ENCODE data around the gene BEND7. TPM values are rescaled to one million over a fixed set of nuclear protein-coding genes. Genes with fewer than 3 reads are reported as not detected.

BEND7 gene
- total RNA-seq, 4 donors from 2014 or later, result 9.7 to 22.2 (median 14.3) TPM

DNA sequence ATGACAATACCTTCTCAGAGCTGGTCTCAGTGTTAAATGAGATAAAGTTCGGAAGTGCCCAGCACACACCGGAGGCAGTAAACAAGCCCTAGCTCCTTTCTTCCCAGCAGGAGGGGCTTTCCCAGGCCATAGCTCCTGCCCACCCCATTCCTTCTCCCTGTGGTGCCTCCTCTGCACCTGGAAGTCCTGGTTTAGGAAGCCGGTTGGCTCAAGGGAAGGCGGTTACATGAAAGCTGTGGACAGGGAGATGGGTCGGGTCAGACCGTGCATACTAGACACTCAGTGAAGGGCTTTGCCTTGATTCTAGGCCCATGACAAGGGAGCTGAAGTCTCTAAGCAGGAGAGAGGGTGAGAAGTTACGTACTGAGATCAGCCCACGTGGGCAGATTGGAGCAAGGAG is 8.6 kb downstream of the BEND7 start:
- ATAC-seq (ENCODE audit: low FRiP score) (no peak), DNase-seq (ENCODE audit: low spot score) (no peak)
- TF ChIP-seq, protein P1, sequence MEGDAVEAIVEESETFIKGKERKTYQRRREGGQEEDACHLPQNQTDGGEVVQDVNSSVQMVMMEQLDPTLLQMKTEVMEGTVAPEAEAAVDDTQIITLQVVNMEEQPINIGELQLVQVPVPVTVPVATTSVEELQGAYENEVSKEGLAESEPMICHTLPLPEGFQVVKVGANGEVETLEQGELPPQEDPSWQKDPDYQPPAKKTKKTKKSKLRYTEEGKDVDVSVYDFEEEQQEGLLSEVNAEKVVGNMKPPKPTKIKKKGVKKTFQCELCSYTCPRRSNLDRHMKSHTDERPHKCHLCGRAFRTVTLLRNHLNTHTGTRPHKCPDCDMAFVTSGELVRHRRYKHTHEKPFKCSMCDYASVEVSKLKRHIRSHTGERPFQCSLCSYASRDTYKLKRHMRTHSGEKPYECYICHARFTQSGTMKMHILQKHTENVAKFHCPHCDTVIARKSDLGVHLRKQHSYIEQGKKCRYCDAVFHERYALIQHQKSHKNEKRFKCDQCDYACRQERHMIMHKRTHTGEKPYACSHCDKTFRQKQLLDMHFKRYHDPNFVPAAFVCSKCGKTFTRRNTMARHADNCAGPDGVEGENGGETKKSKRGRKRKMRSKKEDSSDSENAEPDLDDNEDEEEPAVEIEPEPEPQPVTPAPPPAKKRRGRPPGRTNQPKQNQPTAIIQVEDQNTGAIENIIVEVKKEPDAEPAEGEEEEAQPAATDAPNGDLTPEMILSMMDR (IDR thresholded peaks at IDR 0.05), result no peak

GRCh38 chr10:13518076-13518692 is 10.6 kb downstream of the BEND7 start:
- no peak for ATAC-seq (ENCODE audit: low FRiP score)
- TF ChIP-seq, protein P1 (IDR thresholded peaks at IDR 0.05), result no peak
- DNase-seq (ENCODE audit: low spot score), result no peak

GRCh38 chr10:13517675-13518074 is 11.1 kb downstream of the BEND7 start:
- no peak for DNase-seq (ENCODE audit: low spot score)
- ATAC-seq (ENCODE audit: low FRiP score), result no peak
- TF ChIP-seq, protein P1 (IDR thresholded peaks at IDR 0.05), result no peak

DNA sequence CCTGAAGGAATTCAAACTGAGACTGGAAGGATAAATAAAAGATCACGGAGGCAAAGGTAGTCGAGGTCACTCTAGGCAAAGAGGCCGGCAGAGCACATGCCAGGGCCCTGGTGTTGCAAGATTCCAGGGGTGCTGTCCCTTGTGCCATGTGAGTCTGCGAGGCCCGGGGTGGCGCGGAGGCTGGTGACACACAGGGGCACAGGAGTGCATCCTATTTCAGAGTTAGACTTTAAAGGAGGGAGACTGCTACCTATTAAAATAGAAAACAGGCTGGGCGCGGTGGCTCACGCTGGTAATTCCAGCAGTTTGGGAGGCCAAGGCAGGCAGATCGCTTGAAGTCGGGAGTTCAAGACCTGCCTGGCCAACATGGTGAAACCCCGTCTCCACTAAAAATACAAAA is 12.6 kb downstream of the BEND7 start:
- DNase-seq (ENCODE audit: low spot score) (no peak), ATAC-seq (ENCODE audit: low FRiP score) (no peak)
- TF ChIP-seq, protein P1 (IDR thresholded peaks at IDR 0.05), result no peak

DNA sequence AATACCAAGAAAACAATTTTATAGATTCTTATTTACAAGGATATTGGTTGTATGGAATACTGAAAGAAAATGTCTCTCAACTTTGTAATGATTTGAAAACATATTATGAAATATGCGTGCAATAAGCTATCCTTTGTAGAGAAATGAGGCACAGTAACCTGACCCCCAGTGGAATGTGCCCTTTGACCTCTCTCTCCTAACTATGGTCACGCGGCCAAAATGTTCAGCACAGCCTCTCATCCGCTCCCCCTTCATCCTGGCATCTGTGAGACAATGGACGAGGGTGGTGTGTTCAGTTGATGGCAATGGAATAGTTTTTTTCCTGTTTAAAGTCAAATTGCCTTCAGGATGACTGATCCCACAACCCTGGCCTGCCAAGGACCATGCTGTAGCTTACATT is 13.3 kb downstream of the BEND7 start:
- ATAC-seq (ENCODE audit: low FRiP score) (no peak), DNase-seq (ENCODE audit: low spot score) (no peak)
- TF ChIP-seq, protein P1 (IDR thresholded peaks at IDR 0.05), result no peak

DNA sequence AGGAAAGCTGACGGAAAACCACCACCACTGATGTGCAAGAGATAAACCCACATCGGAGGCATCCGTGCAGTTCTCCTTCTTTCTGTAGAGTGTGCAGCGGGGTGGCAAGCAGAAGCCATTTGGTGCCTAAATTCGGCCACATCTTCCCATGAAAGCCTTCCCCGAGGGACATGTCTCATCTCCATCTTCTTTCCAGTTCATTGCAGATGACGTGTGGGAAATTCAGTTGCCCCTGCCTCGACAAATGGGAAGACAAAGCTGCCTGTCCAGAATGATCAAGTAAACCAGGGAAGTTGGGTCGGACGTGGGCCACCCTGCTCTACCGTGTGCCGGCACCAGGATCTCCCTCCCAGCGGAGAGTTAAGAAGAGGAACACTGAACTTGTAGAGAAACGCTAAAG is 14.5 kb downstream of the BEND7 start:
- no peak for ATAC-seq (ENCODE audit: low FRiP score)
- TF ChIP-seq, protein P1 (IDR thresholded peaks at IDR 0.05), result no peak
- no peak for DNase-seq (ENCODE audit: low spot score)

- ATAC-seq (ENCODE audit: low FRiP score) (no peak), DNase-seq (ENCODE audit: low spot score) (no peak)
- TF ChIP-seq, protein P1 (IDR thresholded peaks at IDR 0.05), result no peak
Measured at GRCh38 chr10:13512564-13512963, 16.2 kb downstream of the BEND7 start.

All from omental fat pad (tissue), 4 donors.